NCI-H82 treated with DMSO at 0.1 percent for 48 hours (cell line): ENCODE measurements around the gene GCGR.

Source experiments
- DNase-seq: peaks from one replicate; lab custom pipeline; 2025; ENCODE audit not compliant: unreplicated experiment; lab: John Stamatoyannopoulos, UW

GCGR gene

DNA sequence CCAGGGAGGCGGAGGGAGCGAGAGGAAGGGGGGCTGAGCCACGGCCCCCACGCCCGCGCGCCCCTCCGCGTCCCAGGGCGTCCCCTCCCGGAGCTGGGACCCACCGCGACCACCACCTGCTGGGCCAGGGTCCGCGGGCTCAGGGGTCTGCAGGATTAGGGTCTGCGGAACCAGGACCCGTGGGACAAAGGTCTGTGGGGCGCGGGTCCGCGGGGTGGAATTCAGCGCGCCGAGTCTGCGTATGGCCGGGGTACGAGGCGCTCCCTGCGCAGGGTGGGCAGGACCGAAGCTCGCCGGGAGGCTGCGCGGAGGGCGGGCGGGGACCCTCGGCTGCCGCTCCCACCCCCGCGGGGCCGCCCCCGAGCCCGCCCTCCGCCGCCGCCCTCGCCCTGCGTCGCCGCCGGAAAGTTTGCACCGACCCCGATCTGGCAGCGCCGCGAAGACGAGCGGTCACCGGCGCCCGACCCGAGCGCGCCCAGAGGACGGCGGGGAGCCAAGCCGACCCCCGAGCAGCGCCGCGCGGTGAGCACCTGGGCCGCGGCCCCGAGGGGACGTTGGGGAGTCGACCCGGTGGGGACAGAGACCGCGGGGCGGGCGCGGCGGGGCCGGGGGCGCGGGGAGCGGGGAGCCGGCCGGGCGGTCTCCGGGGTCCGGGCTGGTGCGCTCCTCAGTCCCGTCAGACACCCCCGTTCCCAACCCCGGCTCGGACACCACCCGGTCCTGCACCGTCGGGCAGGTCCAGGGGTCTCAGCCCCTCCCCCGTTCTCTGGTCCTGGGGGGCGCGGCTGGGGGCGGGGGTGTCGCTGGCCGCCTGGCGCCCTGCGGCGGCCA is at the start of gene GCGR:
GCGR (plus strand) TSS at position 423 of the 831 bp plus-strand sequence. CDS start 4,869 bp downstream, outside the sequence.
- DNase-seq: no peak

- no peak for DNase-seq
Observed at GRCh38 chr17:81792675-81793615, 11.0 kb upstream of the GCGR start.

GRCh38 chr17:81794074-81794476 is 9.9 kb upstream of the GCGR start:
- DNase-seq: no peak

DNA sequence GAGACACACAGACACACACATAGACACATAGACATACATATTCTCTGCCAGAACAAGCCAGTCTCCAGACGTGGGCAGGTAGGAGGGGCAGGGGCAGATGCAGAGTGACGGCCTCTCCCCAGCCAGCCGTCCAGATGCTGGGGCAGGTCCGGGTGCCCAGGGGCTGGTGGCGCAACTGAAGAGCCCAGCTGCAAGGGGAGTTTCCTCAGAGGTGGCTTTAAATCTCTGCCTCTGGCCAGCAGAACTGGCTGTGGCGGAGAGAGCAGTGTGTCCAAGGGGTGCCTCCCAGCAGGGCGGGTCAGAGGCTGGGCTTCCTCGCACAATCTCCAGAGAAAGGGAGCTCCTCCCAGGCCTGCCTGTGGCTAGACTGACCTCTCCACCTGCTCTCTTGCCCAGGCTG is 9.4 kb upstream of the GCGR start:
- no peak for DNase-seq

DNA sequence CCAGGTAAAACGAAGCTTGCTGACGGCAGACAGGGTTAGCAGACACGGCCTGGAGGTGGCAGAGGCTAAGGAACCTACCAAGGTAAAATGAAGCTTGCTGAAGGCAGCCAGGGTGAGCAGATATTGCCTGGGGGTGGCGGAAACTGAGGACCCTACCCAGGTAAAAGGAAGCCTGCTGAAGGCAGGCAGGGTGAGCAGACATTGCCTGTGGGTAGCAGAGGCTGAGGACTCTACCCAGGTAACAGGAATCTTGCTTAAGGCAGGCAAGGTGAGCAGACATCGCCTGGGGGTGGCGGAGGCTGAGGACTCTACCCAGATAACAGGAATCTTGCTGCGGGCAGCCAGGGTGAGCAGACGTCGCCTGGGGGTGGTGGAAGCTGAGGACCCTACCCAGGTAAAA is 2.6 kb upstream of the GCGR start:
- no peak for DNase-seq

DNA sequence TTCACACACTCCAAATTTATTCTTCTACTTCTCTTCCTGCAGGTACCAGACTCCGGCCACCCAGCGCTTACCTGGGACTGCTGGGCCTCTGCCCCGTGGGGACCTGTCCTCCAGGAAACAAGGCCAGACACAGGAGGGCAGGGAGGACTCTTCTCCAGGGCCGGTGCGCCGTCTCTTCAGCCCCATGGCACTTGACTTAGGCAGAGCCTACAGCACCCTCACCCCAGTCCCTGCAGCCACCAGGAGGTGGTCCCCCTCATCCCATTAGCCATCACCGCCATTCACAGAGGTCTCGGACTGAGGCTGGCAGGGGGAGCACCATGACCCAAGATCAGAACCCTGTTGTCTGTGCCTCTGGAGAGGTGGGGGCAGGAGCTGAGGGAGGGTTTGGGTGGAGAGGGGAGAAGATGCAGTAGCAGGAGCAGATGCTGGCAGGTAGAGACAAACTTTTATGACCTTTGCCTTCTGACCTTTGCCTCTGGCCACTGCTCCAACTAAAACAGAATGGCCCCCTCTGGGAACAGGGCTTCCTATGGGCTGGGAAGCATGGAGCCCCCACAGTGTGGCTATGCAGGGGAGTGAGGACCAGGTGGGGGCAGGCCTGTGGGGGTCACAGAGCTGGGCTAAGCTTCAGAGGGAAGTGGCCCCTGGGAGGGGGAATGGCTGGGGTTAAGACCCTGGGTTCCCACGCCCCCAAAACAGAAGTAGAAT is 1.7 kb upstream of the GCGR start:
- no peak for DNase-seq

DNA sequence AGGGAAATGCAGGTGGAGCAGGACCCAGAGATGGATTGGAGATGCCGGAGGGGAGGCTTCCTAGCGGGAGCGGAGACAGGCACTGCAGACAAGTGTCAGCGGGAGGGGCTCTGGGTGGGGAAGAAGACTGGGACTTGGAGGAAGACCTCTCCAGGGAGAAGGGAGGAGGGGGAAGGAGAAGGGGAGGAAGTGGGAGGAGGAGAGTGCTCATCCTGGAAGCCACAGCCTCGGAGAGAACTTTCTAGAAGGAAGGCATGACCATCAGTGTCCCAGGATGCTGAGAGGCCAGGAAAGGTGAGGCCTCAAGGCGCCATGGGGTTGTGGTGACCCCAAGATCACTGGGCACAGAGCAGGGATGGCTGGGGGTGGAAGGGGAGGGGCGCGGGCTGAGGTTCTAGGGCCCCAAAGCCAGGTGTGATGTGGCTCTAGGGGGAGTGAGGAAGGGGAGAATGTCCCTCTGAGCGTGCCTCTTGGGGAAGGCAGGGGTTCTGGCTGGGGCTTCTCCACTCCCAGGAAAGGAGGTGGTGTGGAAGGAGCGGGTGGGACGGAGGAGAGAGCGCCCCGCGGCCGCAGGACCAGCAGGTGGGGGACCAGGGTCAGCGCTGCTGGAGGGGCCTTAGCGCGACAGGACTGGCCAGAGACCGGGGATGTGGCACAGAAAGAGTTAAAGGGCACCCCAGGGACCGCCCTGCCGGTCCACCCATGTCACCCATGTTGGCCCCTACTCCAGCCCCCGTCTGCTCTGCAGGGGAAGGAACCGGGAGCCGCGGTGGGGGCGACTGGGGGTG is 900 bp upstream of the GCGR start:
- DNase-seq: no peak

DNA sequence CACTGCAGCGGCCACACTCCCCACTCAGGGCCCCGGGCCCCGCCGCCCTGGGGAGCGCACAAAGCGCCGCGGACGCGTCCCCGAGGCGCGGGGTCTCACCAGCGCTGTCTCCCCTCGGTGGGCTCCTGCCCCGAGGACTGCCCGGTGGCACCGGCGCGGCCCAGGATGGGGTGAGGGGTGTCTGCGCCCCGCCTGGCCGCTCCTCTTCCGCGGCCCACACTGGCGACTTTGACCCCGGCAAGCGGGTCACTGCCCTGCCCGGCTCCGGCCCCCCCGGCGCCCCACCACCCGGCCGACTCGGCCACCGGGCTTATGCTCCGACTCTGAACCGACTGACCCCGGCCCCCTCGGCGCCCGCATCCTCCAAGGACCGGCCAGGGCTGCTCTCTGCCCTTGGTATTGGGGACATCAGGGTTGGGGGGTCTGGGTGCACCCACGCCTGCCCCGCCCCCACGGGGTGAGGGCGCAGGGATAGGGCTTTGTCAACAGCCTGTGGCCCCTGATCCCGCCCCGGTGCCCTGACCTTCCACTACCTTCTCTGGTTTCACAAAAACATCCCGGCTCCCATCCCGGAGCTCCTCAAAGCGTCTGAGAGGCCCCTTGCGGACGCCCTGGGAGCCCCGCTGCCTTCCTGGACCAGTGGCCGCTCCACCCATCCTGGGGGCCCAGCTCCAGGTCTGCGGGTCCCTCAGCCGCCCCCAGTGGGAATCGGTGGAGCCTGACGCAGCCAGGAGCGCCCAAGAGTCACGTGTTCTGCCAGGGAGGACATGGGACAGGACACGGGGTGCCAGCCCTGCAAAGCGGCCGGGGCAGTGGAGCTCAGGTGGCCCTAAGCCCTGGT is 829 bp downstream of the GCGR start:
- DNase-seq: no peak

DNA sequence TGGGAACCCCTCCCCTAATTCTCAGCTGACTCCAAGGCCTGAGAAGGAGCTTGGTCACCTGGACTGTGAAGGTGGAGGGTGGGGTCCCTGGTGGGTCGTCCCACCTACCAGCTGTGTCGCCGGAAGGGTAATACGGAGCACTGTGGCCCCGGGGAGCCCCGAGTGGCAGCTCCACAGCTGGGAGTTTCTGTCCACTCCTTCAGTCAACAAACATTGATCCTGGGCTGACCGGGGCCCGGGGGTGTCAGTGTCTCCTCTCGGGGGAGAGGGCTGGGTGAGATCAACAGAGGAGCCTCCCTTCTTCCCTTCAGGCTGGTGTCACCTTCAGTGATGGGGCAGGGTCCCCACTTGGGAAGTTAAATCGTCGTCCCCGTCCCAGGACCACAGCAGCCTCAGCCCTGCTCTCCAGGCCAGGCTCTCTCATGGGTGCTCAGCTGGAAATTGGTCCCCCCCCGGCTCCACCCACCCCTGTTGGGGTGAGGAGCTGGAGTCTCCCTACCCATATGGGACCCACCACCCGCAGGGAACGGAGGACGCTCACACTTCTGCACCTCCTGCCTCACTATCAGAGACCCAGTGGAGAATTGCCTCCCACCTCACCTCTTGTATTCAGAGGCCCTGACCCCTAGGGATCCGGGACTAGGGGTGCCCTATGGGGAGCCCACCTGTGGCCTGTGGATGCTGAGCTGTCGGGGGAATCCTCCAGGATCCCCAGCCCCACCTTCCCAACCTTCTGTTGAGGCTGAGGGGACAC is 1.9 kb downstream of the GCGR start:
- DNase-seq: no peak

GRCh38 chr17:81806461-81807209 is 2.7 kb downstream of the GCGR start:
- DNase-seq: no peak

GRCh38 chr17:81807210-81807719 is 3.3 kb downstream of the GCGR start:
- no peak for DNase-seq

GRCh38 chr17:81807839-81808238 is 3.9 kb downstream of the GCGR start:
- DNase-seq: no peak

GRCh38 chr17:81808778-81809555 is 5.0 kb downstream of the GCGR start:
- DNase-seq: no peak

GRCh38 chr17:81809556-81809998 is 5.6 kb downstream of the GCGR start:
- DNase-seq: no peak

GRCh38 chr17:81810476-81810875 is 6.5 kb downstream of the GCGR start:
- no peak for DNase-seq

GRCh38 chr17:81810892-81811704 is 7.1 kb downstream of the GCGR start:
- DNase-seq: no peak
